Endothelial cell of umbilical vein (primary cell): ENCODE measurements around the gene XRN2.

Experiments
- EZH2 ChIP-seq: IDR thresholded peaks from 2 replicates; pipeline ENCODE4 v1.6.1; 2012; ENCODE audit warnings: borderline replicate concordance, low read depth, mild to moderate bottlenecking, moderate library complexity, low read length, inconsistent platforms; ENCODE audit not compliant: severe bottlenecking
- POLR2A ChIP-seq: IDR thresholded peaks from 2 replicates; pipeline ENCODE4 v1.6.1; 2012; ENCODE audit warnings: low read depth, mild to moderate bottlenecking, control low read depth, low read length
- TF ChIP-seq, protein P1 (sequence below): IDR thresholded peaks from 2 replicates; pipeline ENCODE4 v1.6.1; 2011; ENCODE audit not compliant: insufficient read depth, insufficient read length
- TF ChIP-seq, protein P2 (sequence below), 2 donors: IDR thresholded peaks; 1 replicate in 1 of 2; 2 replicates in 1 of 2; pipeline ENCODE4 v1.5.1; 2011; ENCODE audit warnings: low read length in 2 of 2, mild to moderate bottlenecking in 2 of 2, moderate library complexity in 2 of 2, control low read depth in 1 of 2, inconsistent platforms in 1 of 2, low read depth in 1 of 2; ENCODE audit not compliant: insufficient read depth in 1 of 2; ENCODE audit errors: extremely low read depth in 1 of 2

GRCh38 chr20:21322083-21322710 lies 19.1 kb downstream of the XRN2 start:
- TF ChIP-seq EZH2 (no peak), POLR2A (no peak)
- TF ChIP-seq, protein P1, sequence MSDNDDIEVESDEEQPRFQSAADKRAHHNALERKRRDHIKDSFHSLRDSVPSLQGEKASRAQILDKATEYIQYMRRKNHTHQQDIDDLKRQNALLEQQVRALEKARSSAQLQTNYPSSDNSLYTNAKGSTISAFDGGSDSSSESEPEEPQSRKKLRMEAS, result no peak
- TF ChIP-seq, protein P2, sequence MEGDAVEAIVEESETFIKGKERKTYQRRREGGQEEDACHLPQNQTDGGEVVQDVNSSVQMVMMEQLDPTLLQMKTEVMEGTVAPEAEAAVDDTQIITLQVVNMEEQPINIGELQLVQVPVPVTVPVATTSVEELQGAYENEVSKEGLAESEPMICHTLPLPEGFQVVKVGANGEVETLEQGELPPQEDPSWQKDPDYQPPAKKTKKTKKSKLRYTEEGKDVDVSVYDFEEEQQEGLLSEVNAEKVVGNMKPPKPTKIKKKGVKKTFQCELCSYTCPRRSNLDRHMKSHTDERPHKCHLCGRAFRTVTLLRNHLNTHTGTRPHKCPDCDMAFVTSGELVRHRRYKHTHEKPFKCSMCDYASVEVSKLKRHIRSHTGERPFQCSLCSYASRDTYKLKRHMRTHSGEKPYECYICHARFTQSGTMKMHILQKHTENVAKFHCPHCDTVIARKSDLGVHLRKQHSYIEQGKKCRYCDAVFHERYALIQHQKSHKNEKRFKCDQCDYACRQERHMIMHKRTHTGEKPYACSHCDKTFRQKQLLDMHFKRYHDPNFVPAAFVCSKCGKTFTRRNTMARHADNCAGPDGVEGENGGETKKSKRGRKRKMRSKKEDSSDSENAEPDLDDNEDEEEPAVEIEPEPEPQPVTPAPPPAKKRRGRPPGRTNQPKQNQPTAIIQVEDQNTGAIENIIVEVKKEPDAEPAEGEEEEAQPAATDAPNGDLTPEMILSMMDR (IDR thresholded peaks at IDR 0.05; ENCODE audit: extremely low read depth in 1 of 2, insufficient read depth in 1 of 2, low read depth in 1 of 2, low read length in 2 of 2), result no peak
